Iris pigment epithelial cell (primary cell): ENCODE results near the gene SPON1.
"Not testable (repeated sequence)": the region's sequence is repeated elsewhere in the genome, so short reads cannot be mapped to it uniquely, and the experiment has no call there.

ENCODE experiments used
- DNase-seq: peaks from one replicate; pipeline ENCODE4 v3.0.0-alpha.2; 2011; ENCODE audit warnings: low read depth

Gene SPON1

DNA sequence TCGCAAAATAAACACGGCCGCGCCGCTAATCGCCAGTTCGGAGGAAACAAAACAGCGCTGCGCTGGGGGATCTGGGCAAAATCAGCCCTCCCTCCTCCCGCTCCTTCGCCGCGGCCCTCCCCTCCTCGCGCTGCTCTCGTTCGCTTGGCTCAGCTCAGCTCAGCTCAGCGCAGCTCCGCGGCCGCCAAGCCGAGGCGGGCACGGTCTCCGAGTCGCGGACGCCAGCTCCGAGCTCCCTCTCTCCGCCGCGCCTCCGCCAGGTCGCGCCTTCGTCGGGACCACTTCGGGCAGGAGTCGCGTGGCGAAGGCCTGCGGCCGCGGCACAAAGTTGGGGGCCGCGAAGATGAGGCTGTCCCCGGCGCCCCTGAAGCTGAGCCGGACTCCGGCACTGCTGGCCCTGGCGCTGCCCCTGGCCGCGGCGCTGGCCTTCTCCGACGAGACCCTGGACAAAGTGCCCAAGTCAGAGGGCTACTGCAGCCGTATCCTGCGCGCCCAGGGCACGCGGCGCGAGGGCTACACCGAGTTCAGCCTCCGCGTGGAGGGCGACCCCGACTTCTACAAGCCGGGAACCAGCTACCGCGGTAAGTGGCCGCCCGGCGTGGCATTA lies at the start of gene SPON1:
SPON1 (plus strand) TSS at position 162 of the 607 bp plus-strand sequence; CDS start at position 344, 182 bp downstream.
- no peak for DNase-seq

DNA sequence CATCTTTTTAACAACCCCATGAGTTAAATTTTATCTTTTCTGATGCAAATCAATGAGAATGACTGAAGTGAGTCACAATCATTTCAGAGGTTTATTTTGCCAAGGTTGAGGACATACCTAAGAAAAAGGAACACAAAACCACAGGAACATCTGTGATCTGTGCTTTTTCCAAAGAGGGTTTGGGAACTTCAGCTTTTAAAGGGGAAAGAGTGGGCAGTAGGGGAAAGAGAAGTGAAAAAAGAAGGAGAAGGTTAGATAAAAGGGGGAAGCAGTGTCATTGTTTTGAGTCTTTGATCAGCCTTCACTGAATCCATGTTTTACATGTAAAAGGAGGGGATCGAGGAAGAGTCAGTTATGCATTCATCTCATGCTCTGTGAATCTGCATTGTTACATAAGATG lies 45.3 kb upstream of the SPON1 start:
- no peak for DNase-seq

DNA sequence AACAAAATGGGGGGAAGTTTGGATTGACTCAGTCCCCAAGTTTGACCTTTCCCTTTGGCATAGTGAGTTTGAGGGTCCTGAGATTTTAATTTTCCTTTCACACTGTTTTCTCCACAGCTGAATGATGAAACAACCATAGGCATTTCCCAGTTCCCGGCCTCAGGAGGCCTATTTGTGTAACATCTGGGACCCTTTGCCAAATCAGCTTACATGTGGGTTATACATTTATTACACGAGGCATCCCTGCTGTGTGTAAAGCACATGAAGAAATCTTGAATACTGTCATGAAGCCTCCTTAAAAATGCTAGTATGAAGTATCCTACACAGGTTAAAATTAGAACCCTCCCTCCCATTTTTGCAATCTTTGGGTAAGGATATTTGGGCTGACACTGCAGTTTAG lies 44.6 kb upstream of the SPON1 start:
- no peak for DNase-seq

DNA sequence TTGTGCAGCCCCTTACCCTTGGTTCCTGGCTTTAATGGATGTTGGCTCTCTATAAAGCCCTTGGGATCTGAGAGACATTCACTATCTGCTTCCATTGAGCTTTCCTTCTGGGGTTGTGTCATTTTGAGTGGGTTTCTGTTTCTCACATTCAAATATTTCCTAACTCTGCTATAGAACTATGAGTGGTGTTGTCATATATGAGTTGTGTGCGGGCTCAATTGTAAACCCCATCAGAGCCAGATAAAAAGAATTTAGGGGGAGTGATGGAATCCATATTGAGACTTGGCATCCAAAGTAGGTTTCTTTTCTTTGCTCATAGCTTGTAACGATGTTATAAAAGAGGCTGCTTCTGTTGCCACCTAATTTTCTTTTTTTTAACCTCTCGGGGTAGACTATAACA lies 41.8 kb upstream of the SPON1 start:
- no peak for DNase-seq

DNA sequence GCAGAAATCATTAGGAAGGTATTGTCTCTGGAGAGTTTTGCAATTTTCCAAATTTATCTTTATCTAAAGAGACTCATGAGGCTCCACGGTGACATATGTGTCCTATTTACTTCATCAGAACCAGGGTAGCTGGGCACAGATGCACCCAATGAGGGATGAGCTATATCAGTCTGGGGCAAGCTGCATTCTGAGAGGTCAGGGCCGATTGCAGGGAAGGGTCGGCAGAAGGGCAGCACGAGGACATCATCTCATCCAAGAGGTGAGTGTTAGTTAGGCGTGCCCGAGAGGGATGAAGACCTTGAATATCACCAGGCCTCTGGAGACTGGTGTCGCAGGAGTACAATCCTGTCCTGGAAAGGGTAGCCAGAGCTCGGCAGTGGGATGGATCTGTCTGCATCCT lies 41.0 kb upstream of the SPON1 start:
- DNase-seq, result no peak

DNA sequence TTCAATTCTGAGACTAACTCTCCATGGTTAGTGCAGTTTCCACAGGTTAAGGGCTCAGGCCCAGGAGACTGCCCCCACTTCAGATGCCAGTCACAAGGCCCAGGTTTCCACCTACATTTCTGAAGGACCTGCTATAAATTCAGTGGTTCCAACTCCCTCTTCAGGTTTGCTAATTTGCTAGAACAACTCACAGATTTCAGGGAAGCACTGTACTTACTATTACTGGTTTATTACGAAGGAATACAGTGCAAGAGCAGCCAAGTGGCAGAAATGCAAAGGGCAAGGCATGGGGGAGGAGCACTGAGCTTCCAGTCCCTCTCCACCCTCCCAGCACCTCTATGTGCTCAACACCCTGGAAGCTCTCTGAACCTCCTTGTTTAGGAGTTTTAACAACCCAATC lies 39.3 kb upstream of the SPON1 start:
- no peak for DNase-seq

DNA sequence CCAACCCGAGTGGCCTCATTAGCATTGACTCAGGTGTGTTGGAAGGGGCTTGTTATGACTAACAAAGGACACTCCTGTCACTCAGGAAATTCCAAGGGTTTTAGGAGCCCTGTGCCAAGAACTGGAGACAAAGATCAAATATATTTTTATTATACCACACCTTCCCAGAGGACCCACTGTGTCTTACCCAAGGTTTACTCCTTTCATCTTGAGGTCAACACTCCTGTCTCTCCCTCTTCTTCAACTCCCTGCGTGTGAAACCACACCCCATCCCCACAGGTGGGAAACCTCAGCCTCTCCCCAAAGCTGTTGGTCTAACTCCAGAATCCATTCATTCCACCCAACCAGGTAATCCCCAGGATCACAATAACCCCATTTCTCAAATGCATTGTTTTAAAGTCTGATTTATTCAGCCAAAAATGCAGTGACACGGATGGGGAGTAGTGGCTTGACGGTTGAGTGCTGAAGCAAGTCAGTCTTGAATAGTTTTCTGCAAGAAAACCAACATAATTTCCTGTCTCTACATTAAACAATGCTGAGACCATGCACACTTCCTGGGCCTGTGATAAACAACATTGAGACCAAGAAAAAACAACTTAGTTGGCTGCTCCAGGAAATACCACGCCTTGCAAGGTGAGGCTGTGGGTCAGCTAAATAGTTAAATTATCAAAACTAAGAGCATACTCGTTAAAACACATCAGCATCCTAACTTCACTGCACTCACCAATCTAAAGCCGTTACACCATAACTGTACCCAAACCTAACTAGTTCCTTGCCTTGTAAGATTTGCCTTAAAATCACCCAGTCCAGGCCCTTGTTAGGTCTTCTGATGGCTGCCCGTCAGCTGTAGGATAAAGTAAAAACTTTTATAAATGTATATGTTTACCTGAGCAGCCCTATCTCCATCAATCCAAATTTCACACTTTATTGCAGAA lies 38.5 kb upstream of the SPON1 start:
- no peak for DNase-seq

DNA sequence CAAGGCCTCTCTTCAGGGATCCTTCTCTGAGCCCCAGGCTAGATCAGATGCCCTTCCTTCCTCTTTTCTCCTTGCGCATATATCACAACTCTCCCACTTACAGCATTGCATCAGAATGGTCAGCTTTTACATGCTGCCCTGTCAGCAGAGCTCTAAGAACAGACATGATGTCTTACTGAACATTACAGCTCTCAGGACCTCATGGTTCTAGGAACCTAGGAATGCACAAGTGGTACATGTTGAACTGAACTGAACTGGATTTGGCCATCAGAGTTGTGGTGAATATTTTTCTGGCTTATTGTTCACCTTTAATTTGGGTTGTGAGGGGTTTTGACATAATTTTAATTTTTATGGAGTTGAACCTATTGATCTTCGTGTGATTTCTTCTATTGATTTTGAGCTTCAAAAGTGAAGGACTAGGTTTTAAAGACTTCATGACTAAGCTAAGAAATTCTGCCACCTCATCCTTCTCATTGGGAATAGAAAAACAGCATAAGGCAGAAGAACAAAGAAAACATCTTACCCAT lies 37.7 kb upstream of the SPON1 start:
- DNase-seq, result no peak

DNA sequence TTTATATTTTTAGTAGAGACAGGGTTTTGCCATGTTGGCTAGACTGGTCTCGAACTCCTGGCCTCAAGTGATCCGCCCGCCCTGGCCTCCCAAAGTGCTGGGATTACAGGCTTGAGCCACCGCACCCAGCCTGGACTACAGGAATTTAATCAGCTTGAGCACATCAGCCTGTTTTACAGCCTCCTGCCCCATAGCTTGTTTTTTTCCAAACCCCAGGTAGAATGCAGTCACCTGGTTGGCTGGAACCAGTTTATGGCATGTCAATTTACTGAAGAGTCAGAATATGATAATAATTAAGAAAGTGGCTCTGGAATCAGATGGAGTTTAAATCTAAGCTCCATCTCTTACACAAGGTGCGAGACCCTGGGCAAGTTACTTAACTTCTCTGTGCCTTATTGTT lies 36.2 kb upstream of the SPON1 start:
- DNase-seq, result not testable (repeated sequence)

DNA sequence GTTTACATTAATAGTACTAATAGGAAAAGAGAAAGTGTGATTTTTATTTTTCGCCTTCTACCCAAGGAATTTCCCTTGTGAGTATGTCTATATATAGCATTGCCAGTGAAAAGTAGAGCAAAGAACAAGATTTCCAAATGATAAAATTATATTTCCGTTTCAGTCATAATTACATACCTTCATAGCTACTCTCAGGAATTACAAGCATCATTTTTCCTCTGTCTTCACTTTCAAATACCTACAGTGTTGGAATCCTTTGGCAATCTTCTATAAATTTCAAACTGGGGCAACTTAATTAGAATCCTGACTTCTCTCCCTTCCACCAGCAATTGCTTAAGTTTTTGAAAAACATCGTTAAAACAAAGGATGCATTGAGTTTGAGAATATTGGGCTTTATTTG lies 35.5 kb upstream of the SPON1 start:
- DNase-seq, result no peak

DNA sequence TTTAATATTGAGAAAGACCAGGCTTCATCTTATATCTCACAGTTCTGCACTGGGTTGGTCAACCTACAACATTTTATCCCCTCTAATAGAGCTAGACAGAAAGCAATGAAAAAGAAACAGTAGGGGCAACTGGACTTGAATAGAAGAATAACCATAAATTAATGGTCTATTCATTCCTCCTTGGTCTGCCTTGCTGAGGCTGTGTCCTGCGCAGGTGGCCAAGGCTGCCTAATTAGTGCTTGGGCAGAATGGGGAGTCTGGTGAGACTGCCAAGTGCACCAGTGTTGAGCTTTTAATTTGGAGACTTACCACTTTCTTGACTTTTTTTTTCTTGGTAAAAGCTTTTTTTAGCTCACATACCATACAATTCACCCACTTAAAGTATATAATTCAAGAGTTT lies 35.0 kb upstream of the SPON1 start:
- DNase-seq, result no peak

DNA sequence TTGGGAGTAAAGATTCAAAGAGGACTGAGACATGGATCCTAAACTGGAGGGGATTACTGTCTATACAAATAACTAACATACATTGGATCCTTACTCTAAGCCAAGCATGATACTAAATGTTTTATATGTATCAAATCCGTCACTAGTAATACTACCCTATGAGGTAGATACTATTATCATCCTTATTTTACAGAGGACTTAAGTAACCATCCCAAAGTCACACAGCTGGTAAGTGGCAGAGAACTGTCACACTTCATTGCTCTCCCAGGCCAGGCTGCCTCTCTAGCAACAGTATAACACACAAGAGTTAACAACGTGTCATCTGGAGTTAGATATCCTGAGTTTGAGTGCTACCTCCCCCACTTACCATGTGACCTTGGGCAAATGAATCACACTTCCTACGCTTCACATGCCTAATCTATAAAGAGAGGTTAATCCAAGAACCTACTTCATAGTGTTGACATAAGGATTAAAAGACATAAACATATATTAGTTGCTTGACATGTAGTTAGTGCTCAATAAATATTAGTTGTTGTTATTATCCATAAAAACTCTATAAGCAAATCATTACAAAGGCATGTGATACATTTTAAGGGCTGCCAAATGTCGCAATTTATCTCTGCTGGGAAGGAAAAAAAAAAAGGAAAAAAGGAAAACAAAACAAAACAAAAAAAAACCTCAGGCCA lies 33.8 kb upstream of the SPON1 start:
- DNase-seq, result peak; percentile 77

DNA sequence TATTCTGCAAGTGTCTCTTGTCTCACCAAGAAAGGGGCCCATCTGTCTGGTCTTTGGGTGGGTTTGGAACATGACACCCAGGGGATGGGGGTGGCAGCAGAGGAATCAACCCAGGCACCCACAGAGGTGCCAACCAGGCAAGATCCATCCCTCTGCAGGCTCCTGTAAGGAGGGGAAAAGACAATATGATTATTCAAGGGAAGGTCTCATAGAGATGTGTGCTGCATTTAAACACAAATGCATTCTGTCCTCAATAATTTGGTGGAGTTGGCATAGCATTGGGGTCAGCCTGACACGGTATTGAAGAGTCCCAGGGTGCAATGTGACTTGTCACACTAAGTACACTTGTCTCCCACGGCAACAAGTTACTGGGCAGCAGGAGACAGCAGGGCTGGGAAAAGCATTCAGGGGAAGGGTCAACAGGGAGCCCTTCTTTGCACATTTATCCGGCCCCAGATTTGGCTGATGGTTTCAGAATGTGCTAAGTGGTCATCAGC lies 33.1 kb upstream of the SPON1 start:
- DNase-seq, result no peak

DNA sequence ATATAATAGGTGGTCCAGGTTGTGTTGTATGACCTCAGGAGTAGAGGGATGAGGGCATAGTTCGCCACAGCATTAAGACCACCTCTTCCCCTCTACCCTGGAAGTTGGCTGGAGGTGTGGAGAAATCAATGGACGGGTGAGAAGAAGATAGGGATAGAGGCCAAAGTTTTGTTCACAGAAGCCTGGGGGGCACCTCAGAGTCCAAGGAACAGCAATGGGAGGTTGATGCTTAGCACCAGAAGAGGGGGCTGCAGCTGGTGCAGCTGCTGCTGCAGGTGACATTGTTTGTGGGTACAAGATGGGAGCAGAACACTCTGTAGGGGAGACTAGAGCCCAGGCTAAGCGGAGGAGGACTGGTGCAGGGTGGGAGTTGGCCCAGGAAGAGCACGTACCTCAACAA lies 31.2 kb upstream of the SPON1 start:
- DNase-seq, result no peak

DNA sequence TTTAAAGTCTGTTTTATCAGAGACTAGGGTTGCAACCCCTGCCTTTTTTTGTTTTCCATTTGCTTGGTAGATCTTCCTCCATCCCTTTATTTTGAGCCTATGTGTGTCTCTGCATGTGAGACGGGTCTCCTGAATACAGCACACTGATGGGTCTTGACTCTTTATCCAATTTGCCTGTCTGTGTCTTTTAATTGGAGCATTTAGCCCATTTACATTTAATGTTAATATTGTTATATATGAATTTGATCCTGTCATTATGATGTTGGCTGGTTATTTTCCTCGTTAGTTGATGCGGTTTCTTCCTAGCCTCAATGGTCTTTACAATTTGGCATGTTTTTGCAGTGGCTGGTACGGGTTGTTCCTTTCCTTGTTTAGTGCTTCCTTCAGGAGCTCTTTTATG lies 25.4 kb upstream of the SPON1 start:
- not testable (repeated sequence) for DNase-seq

DNA sequence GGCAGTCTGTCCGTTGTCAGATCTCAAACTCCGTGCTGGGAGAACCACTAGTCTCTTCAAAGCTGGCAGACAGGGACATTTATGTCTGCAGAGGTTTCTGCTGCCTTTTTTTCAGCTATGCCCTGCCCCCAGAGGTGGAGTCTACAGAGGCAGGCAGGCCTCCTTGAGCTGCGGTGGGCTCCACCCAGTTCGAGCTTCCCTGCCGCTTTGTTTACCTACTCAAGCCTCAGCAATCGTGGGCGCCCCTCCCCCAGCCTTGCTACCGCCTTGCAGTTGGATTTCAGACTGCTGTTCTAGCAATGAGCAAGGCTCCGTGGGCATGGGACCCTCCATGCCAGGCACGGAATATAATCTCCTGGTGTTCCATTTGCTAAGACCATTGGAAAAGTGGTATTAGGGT lies 23.7 kb upstream of the SPON1 start:
- not testable (repeated sequence) for DNase-seq

DNA sequence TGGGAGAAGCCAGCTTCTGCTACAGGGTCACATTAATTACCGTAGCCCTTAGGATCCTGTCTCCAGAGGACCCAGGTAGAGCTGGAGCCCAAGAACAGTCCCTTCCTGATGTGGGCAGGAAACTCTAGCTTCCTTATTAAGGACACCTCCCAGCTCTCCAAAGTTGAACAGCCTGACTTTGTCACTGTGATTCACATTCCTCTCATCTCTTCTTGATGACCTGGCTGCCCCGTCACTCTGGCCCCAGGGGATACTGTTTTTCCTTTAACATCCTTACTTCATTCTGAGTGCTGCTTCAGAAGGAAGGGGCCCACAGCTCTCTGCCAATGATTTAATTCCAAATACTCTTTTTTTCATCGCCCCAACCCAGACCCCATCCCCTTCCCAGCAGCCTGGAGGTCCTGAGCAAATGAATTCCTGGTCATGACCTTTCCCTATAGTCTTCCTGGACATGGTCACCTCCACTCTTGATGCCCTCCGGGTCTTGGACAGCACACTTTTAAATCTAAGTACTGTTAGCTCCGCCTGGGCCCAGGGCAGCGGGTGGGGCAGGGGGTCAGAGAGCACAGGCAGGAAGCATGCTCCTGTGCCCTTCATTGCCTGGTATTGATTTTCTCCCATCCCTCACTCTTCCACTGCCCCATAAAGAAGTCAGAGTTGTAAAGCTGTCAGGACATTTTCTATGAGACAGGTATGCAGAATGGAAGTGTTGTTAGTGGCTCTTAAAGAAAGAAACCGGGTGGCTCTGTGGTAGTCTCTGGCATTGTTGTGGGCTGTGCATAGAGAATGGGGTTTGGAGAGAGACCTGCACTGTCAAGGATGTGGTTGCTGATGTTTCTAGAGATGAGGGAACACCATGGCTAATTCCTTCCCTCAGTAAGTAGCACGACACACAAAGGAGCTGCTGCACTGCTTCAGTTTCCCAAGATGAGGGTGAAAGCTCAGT lies 22.3 kb upstream of the SPON1 start:
- no peak for DNase-seq

DNA sequence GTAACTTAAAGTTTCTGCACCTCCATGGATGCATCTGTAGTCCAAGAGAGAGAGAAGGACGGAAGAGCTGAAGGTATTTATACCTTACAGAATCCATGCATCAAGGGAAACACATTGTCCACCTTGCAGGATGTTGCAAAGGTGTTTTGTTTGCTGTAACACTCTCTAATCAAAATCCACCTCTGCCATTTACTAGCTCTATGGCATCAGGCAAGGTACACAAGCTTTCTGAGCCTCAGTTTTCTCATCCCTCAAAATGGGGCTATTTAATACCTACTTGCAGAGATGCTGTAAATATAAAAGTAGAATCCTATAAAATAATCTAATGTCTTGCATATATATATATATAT lies 21.6 kb upstream of the SPON1 start:
- no peak for DNase-seq

DNA sequence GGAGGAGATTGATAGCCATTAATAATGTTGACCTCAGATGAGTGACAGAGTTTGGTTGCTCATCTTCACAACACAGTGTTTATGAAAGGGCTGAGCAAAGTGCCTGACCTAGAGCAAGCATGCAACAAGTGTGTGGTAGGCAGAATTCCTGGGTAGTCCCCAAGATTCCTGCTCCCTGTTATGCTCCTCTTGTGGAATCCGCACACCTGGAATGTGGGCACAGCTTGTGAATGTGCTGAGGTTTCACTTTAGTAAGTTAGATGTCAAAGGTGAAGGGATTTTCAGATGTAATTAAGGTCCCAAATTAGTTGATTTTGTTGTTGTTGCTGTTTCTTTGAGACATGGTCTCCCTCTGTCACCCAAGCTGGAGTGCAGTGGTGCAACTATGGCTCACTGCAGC lies 20.7 kb upstream of the SPON1 start:
- no peak for DNase-seq

DNA sequence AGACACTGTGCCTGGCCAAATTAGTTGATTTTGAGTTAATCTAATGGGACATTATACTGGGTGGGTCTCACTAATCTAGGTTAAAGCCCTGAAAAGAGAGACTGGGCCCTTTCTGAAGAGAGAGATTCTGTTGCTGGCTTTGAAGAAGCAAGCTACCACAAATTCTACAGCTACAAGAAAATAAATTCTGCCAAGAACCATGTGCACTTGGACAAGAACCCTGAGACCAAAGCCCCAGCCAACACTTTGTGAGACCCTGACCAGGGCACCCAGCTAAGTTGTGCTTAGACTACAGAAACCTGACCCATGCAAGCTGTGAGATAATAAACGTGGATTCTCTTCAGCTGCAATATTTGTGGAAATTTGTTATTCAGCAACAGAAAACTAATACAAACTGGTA lies 20.1 kb upstream of the SPON1 start:
- DNase-seq, result no peak

DNA sequence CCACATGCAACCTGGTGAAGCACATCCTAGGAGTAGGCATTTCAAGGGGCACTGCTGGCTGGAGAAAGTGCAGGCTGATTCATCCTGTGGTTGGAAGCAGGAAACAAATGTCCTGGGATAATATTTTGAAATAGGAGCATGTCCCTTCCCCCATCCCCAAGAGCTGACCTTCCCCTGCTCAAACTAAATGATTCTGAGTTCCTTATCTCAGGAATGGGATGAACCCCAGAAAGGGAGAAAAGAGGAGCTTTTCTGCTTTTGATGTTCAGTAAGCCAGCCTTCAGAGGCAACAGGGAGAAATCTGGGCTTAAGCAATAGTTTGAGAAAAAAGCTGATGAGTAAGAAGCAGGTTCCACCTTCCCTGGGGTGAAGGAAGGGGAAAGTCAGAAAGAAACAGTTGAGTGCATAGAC lies 19.5 kb upstream of the SPON1 start:
- DNase-seq, result peak; percentile 30

DNA sequence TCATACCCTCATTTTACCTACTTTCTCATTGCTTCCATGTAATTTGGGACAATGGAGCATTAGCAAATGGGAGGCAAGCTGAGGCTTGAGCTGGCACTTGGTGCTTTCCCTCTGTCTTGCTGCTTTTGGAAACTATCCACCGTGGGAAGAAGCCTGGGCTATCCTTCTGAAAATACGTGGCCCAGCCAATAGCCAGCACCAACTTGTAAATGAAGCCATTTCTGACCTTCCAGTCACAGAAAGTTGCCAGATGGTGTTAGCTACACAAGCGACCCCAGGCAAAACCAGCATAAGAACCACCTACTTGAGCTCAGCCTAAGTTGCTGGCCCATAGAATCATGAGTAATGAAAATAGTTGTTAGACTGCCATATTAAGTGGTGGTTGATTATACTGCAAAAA lies 18.5 kb upstream of the SPON1 start:
- DNase-seq, result no peak
